ENCODE data around the gene EPHA10. TPM values are rescaled to one million over a fixed set of nuclear protein-coding genes. Genes with fewer than 3 reads are reported as not detected.

EPHA10 gene
- total and polyA plus RNA-seq, 5 experiments from 2014 or later, result not detected

DNA sequence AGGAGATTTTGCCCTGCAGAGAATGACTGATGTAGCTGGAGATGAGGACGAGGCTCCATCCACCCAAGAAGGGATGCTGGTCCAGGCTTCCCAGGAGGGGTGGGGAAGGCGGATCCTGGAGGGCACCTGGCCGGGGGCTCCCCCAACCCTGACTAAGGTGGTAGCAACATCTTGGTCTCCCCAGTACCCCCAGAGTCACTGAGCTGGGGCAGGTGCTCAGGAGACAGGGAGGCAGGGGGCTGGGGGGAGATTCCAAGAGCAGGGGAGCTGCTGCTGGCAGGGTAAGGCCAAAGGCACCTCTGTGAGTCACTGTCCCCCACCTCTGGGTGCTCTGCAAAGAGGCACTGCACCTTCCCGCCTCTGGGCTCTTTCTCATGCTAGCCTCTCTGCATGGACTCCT lies 48.6 kb downstream of the EPHA10 start:
- Mint-ChIP-seq H3K27me3 (peaks cover 0 to 13% (median 1%) of the 10 kb centered on the region in 5 donors), H3K27ac (no peak overlapping the region), H3K4me1 (no peaks in the 10 kb centered on the region), H3K9me3 (no peaks in the 10 kb centered on the region), H3K4me3 (no peak overlapping the region), H3K36me3 (no peaks in the 10 kb centered on the region)
- POLR2A ChIA-PET, result no interaction called here
- DNase-seq, result no peak
- no peak for ATAC-seq

DNA sequence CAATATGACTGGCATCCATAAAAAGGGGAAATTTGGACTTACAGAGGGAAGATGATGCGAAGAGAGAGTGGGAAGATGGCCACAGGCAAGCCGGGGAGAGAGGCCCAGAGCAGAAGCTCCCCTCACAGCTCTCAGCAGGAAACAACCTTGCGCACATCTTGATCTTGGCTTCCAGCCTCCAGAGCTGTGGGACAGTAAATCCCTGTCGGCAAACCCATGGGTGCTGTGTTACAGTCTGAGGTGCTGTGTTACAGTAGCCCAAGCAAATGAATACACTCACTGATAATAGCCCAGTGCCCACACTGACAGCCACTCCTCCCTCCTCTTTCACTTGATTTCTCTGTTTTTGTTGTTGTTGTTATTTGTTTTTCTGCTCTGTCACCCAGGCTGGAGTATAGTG lies 50.2 kb downstream of the EPHA10 start:
- ATAC-seq, result no peak
- no peak for DNase-seq
- Mint-ChIP-seq H3K4me1 (no peaks in the 10 kb centered on the region), H3K4me3 (no peak overlapping the region), H3K36me3 (no peaks in the 10 kb centered on the region), H3K9me3 (no peaks in the 10 kb centered on the region), H3K27me3 (peaks cover 0 to 13% (median 1%) of the 10 kb centered on the region in 5 donors), H3K27ac (no peak overlapping the region)
- POLR2A ChIA-PET, result no interaction called here

DNA sequence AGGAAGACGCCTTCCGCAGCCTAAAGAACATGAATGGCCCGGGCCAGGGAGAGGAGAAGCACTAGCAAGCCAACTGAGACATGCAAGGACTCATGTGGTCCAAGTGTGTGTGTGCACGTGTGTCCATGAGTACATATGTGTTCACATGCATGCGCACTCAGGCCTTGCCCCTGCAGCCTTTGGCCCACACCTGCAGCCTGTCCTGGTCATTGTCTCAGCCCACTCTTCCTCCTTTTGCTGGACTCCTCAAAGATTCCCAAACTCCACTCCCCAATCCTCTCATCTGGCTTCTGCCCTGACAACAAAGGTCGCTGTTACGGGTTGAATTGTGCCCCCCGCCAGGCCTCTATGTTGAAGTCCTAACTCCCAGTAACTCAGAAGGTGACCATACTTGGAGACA lies 50.7 kb downstream of the EPHA10 start:
- Mint-ChIP-seq H3K27me3 (peaks cover 0 to 13% (median 0%) of the 10 kb centered on the region in 5 donors), H3K9me3 (no peaks in the 10 kb centered on the region), H3K27ac (no peak overlapping the region), H3K36me3 (no peaks in the 10 kb centered on the region), H3K4me3 (no peak overlapping the region), H3K4me1 (no peaks in the 10 kb centered on the region)
- ATAC-seq (no peak), DNase-seq (no peak)
- POLR2A ChIA-PET, result no interaction called here

DNA sequence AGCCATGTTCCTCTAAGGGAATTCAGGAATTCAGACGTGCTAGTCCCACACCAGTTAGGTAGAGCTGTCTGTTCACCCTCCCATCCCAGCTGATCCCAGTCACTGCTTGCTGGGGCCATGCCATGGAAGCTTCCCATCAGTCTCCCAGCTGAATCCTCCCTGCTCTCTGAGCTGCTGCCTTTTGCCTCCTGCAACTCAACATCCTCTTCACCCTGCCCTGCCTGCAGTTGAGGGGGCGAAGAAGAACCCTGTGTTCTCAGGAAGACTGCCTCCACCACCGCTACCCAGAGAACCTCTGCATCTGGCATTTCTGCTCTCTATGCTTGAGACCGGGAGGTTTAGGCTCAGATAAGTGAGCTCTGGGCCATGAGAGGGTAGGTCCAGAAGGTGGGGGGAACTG lies 56.4 kb downstream of the EPHA10 start:
- ATAC-seq (no peak), DNase-seq (no peak)
- Mint-ChIP-seq H3K36me3 (peaks cover 0 to 1% (median 0%) of the 10 kb centered on the region in 3 donors), H3K4me1 (no peaks in the 10 kb centered on the region), H3K4me3 (no peak overlapping the region), H3K9me3 (no peaks in the 10 kb centered on the region), H3K27me3 (no peaks in the 10 kb centered on the region), H3K27ac (no peak overlapping the region)
- POLR2A ChIA-PET, result no interaction called here

DNA sequence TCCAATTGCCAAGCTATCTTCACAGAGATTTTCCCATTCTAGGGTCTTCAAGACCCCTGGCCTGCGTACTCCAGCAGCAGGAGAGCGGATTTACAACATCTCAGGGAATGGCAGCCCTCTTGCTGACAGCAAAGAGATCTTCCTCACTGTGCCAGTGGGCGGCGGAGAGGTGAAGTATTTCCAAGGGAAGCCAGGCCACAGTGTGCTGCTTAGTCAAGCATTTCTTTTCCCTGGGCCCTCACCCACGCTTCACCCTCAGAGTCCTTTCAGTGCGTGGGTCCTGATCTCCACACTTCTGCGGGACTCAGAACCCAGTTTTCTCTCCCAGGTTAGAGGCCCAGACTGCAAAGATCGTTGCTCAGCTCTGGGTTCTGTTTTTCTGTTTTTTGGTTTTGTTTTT lies 59.5 kb downstream of the EPHA10 start:
- no peak for ATAC-seq

DNA sequence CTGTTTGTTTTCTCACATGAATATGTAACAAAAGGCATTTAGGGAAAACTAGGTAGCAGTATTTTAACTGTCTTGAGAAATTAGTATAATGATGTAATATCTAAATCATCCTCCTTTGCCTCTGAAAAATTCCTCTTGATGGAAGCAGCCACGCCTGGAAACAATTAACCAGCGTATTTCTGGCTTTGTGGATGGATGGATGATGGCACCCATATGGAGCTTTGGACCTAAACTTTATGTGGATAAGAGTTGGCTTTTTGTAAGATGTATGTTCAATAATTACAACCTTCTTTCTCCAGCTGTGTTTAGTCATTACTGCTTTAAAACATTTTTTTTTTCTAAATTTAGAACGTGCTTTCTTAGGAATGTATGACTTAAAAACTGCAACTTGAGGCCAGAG lies 60.0 kb downstream of the EPHA10 start:
- H3K36me3 Mint-ChIP-seq, result peaks cover 0 to 1% (median 0%) of the 10 kb centered on the region in 3 donors
- H3K9me3 Mint-ChIP-seq, result no peaks in the 10 kb centered on the region
- H3K27me3 Mint-ChIP-seq, result no peaks in the 10 kb centered on the region
- DNase-seq (no peak), ATAC-seq (no peak)
- no peak overlapping the region for H3K27ac Mint-ChIP-seq
- no peaks in the 10 kb centered on the region for H3K4me1 Mint-ChIP-seq
- POLR2A ChIA-PET, result interaction anchor here (0.7 kb wide), 1 partner anchor 1113 kb away, joined by 3 read pairs; no protein-coding TSS in a partner anchor
- no peak overlapping the region for H3K4me3 Mint-ChIP-seq

More for the DNA sequence above, 59.5 kb downstream of the EPHA10 start:
- no peak overlapping the region for H3K27ac Mint-ChIP-seq
- H3K36me3 Mint-ChIP-seq, result peaks cover 0 to 1% (median 0%) of the 10 kb centered on the region in 3 donors
- H3K4me3 Mint-ChIP-seq, result no peak overlapping the region
- POLR2A ChIA-PET, result interaction anchor here (0.7 kb wide), 1 partner anchor 1113 kb away, joined by 3 read pairs; no protein-coding TSS in a partner anchor
- no peaks in the 10 kb centered on the region for H3K9me3 Mint-ChIP-seq
- no peaks in the 10 kb centered on the region for H3K27me3 Mint-ChIP-seq
- H3K4me1 Mint-ChIP-seq, result no peaks in the 10 kb centered on the region
- no peak for DNase-seq

DNA sequence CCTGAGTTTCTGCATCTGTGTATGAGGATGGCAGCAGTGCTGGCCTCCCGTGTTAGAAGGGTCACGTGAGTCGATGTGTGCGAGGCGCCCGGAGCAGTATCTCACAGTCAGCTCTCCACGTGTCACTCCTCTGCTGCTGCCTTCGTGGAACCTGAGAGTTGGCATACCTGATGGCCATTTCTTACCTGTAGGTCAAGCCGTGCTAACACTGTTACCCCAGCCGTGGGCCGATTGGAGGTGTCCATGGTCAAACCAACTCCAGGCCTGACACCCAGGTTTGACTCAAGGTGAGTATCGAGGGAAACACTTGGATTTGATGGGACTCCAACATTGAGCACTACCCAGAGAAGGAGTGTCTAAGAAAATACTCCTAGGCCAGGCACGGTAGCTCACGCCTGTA lies 61.9 kb downstream of the EPHA10 start:
- POLR2A ChIA-PET, result no interaction called here
- DNase-seq, result peak in 1 of 10 donors; percentile 4
- Mint-ChIP-seq H3K4me1 (no peaks in the 10 kb centered on the region), H3K4me3 (no peak overlapping the region), H3K27ac (no peak overlapping the region), H3K36me3 (no peaks in the 10 kb centered on the region), H3K9me3 (no peaks in the 10 kb centered on the region), H3K27me3 (no peaks in the 10 kb centered on the region)
- ATAC-seq, result no peak

DNA sequence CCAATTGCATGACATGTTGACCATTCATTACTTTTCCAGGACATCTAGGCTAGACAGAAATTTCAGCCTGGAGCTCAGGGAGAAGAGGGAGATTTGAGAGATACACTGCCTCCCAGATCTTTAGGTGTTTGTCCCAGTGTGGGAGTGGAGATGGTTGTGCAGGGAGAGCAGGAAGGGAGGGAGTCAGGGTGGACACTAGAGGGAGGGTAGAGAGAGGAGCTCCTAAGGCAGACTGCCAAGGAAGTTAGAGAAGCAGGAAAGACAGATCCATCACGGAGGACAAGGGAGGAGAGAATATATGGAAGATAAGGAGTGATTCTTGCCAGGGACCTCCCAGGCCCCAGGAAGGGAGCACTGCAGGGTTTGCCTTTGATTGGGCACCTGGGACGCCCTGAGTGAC lies 63.9 kb downstream of the EPHA10 start:
- no peak for ATAC-seq
- POLR2A ChIA-PET, result no interaction called here
- Mint-ChIP-seq H3K27me3 (no peaks in the 10 kb centered on the region), H3K27ac (peak overlapping the region in 1 of 10 donors; percentile 12), H3K9me3 (no peaks in the 10 kb centered on the region), H3K4me1 (no peaks in the 10 kb centered on the region), H3K36me3 (no peaks in the 10 kb centered on the region), H3K4me3 (no peak overlapping the region)
- DNase-seq, result no peak

DNA sequence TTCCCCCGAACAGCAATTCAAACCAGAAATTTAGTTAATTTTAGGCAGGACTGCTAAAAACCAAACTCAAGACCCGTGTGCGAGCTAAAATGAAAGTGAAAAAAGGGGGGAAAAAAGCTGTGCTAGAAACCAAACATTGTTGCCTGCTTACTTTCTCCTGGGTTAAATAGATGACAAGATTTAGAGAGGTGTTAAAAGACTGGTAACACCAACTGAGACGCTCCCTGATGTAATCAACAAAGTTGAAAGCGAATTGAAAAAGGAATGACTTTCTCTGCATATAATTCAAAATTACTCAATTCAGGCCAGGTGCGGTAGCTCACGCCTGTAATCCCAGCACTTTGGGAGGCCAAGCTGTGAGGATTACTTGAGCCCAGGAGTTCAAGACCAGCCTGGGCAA lies 65.8 kb downstream of the EPHA10 start:
- H3K36me3 Mint-ChIP-seq, result no peaks in the 10 kb centered on the region
- POLR2A ChIA-PET, result interaction anchor here (0.6 kb wide), 1 partner anchor 157 kb away, joined by 4 read pairs; no protein-coding TSS in a partner anchor
- H3K9me3 Mint-ChIP-seq, result no peaks in the 10 kb centered on the region
- peak overlapping the region in 2 of 10 donors; percentile 29 to 89 for H3K27ac Mint-ChIP-seq
- H3K4me1 Mint-ChIP-seq, result no peaks in the 10 kb centered on the region
- no peak for ATAC-seq
- DNase-seq, result no peak
- peak overlapping the region in 3 of 10 donors; percentile 11 to 65 (median 33) for H3K4me3 Mint-ChIP-seq
- H3K27me3 Mint-ChIP-seq, result no peaks in the 10 kb centered on the region

DNA sequence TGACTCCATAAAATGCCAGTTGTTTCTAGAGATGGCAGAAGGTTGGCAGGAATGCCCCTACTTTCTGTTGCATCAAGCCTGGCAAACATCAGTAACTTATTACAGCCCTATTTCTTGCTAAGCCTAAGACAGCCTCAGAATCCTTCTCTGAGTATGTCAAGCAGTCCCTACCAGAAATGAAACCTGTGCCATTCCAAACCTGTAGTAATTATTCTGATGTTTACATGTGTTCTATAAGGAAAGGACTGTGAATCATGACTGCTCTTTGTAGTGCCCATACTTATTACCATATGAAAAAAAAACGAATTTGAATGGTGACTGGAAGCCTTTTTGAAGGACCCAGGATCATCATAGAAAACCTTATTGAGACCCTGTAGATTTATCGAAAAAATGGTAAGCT lies 67.2 kb downstream of the EPHA10 start:
- H3K27me3 Mint-ChIP-seq, result no peaks in the 10 kb centered on the region
- no peak overlapping the region for H3K27ac Mint-ChIP-seq
- H3K4me3 Mint-ChIP-seq, result no peak overlapping the region
- POLR2A ChIA-PET, result no interaction called here
- H3K9me3 Mint-ChIP-seq, result no peaks in the 10 kb centered on the region
- H3K36me3 Mint-ChIP-seq, result no peaks in the 10 kb centered on the region
- peaks cover 0 to 1% (median under 1%) of the 10 kb centered on the region in 4 donors for H3K4me1 Mint-ChIP-seq
- ATAC-seq, result no peak
- DNase-seq, result no peak

DNA sequence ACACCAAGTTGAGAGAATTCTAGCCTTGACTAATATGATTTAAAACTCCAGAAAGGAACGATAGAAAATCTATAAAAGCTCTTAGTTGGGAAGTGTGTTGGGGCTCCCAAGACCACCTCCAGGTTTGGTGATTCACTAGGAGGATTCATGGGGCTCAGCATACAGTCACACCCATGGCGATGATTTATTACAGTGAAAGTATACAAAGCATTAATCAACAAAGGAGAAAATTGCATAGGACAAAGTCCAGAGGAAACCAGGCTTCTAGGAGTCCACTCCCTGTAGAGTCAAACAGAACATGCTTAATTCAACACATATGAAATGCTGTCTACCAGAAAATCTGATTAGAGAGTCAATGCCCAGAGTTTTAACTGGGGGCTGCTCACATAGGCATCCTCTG lies 67.8 kb downstream of the EPHA10 start:
- Mint-ChIP-seq H3K4me3 (no peak overlapping the region), H3K27ac (no peak overlapping the region)

DNA sequence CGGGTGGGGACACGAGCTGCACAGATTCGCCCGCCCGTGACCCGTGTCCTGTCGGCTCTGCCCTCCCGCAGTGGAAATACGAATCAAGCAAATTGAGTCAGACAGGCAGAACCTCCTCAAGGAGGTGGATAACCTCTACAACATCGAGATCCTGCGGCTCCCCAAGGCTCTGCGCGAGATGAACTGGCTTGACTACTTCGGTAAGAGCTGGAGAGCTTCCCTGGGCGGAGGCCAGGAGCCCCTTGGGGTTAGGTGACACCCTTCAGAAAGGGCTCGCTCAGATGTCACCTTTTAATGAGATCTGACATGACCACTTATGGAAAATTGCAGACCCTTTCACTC lies 72.1 kb downstream of the EPHA10 start:
- Mint-ChIP-seq H3K4me3 (peak overlapping the region; percentile 89 to 98 (median 96)), H3K4me1 (peaks cover 23 to 45% (median 43%) of the 10 kb centered on the region in 4 donors), H3K27me3 (no peaks in the 10 kb centered on the region), H3K27ac (peak overlapping the region in 3 of 10 donors; percentile 43 to 95 (median 82)), H3K9me3 (no peaks in the 10 kb centered on the region), H3K36me3 (peaks cover 0 to 7% (median 0%) of the 10 kb centered on the region in 3 donors)
- ATAC-seq, result no peak
- POLR2A ChIA-PET, result interaction anchor here (1.5 to 3.7 kb wide), 3 partner anchors 109 to 178 kb away, joined by 4 to 27 read pairs (median 4); partner anchors contain the start of genes MEAF6 and MTF1
- DNase-seq, result peak in 1 of 10 donors; percentile 12

More for the DNA sequence above, 67.8 kb downstream of the EPHA10 start:
- Mint-ChIP-seq H3K27me3 (no peaks in the 10 kb centered on the region), H3K4me1 (peaks cover 0 to 5% (median 4%) of the 10 kb centered on the region in 4 donors), H3K9me3 (no peaks in the 10 kb centered on the region), H3K36me3 (no peaks in the 10 kb centered on the region)
- DNase-seq (no peak), ATAC-seq (no peak)
- POLR2A ChIA-PET, result interaction anchor here (0.6 kb wide), 1 partner anchor 110 kb away, joined by 3 read pairs; no protein-coding TSS in a partner anchor

DNA sequence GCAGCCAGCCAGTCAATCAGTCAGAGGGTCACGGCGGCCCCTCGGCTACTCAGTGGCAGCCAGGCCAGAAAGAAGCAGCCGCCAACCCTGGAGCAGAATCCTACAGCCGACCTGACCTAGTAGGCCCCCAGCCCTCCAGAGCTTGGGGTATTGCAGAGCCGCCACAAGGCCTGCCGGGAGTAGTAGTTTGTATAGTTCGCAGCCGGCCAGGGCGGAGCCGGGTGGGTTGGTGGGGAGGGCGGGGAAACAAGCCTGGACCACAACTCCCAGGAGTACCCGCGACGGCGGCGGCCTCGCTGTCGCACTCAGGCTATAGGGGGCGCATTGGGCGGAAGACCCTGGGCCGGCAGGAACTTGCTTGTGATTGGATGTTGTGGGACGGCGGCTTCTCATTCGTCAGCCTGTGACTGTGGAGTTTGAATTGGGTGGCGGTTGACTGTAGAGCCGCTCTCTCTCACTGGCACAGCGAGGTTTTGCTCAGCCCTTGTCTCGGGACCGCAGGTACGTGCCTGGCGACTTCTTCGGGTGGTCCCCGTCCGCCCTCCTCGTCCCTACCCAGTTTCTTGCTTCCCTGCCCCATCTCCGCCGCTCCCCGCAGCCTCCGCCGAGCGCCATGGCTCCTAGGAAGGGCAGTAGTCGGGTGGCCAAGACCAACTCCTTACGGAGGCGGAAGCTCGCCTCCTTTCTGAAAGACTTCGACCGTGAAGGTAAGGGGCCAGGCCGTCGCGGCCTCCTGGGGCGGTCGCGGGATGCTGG lies 72.7 kb downstream of the EPHA10 start, which contains the start of gene CDCA8:
Gene CDCA8, plus strand, starts transcription at position 439 of the 756 bp plus-strand sequence. Its CDS starts 175 bp downstream, at position 614.
- no peaks in the 10 kb centered on the region for H3K27me3 Mint-ChIP-seq
- peaks cover 0 to 11% (median 0%) of the 10 kb centered on the region in 3 donors for H3K36me3 Mint-ChIP-seq
- H3K4me3 Mint-ChIP-seq, result peak within 1 kb of the TSS; percentile 89 to 98 (median 96)
- peak within 1 kb of the TSS; percentile 84 to 98 (median 94) for H3K27ac Mint-ChIP-seq
- POLR2A ChIA-PET, result interaction anchor here (1.0 to 3.7 kb wide), 8 partner anchors 12 to 1228 kb away, joined by 3 to 41 read pairs (median 4); partner anchors contain the start of genes C1orf122, GNL2, MEAF6 and MRPS15
- DNase-seq, result peak; percentile 94 to 99 (median 98)
- H3K4me1 Mint-ChIP-seq, result peaks cover 23 to 47% (median 44%) of the 10 kb centered on the region in 4 donors
- no peaks in the 10 kb centered on the region for H3K9me3 Mint-ChIP-seq
- ATAC-seq, result peak; percentile 88

All from naive thymus-derived CD8-positive, alpha-beta T cell (primary cell).